ENCODE results near the gene SEPTIN2. TPM values are rescaled to one million over a fixed set of nuclear protein-coding genes. Genes with fewer than 3 reads are reported as not detected.
"Not testable (repeated sequence)": the region's sequence is repeated elsewhere in the genome, so short reads cannot be mapped to it uniquely, and the experiment has no call there.

Gene SEPTIN2
- total RNA-seq = 529 and 622 TPM in 2 replicates

DNA sequence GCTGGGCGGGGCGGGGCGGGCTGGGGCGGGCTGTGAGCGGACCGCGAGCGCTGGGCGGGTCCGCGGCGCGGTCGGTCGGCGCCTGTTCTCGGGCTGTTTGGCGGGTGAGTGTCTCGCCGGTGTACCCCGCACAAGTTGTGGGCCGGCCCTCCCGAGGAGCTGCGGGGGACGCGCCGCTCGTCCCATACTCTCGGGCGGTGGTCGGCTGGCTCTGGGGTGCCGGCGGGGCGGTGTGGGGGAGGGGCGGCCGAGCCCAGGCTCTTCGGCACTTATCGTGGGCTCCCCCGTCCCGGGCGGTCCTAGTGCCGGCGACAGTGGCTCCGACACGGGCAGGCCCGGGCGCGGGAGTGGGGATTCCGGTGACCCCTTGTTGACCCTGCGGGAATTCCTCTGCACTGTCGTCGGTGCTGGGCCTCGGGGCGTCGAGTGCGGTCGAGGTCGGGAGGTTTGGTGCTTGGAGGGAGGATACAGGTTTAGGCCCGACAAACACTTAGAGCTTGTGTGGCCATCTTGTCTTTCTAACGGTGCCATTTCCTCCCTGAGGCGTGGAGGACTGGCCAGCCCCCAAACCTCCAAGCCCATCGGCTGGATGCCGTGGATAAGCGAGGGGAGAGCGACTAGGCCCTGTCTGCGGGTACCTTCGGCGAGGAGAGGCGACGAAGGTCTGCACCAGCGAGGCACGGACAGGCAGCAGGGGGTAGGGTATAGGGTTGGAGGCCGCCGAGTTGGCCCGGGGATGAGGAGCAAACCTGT lies at the start of gene SEPTIN2:
SEPTIN2 (plus strand) TSS at position 47 of the 753 bp plus-strand sequence. CDS start 8,308 bp downstream, outside the sequence.
- DNase-seq = peak; percentile 68

DNA sequence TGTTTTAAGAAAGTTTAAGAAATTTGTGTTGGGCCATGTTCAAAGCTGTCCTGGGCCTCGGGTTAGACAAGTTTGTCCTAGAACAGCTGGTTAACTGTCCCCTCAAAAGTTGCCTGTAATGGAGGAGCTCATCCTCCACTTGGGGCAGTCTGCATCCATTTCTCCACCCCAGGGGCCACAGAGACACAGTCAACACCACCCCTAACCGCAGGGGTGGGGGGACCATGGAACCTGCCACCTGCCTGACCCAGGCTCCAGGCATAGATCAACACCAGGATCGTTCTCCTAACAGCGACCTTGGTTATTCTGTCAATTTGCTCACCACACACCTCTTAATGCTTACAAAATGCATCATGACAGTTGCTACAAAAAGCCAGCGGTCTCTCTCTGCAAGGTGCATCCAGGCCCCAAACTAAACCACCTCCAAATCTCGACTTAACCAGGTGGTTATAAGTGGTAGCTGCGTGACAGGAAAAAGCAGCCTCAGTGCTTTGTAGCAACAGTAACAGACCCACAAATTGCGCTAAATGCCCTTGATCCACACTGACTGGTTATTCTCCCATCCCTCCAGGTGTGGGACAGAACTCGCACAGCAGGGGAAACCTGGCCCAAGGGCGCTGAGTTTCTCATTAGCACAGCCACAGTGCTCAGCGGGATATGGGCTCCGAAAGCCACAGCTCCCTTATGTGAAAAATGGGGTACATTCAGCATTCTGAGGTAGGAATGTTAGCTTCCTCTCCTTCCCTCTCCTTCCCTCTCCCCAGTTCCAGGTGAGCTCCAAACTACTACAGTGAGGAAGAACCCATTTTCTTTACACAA lies 48.3 kb upstream of the SEPTIN2 start:
- no peak for DNase-seq

DNA sequence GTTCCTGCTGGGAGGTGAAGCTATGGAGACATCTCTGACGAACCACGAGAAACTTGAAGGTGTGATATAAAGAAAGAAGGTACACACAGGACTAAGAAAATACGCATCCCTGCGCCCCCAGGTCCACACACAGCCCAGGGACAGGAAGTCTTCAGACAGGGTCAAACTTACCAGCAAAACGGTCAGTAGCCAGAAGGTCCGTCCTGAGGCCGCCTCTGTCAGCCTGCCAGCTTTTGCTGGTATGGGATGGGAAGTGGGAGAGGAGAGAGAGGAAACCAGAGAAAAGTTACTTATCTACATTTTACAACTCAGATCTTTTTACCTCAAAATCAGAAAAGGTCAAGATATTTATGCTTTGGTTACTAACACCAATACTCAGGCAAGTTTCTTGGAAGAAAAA lies 47.4 kb upstream of the SEPTIN2 start:
- DNase-seq = peak; percentile 45

DNA sequence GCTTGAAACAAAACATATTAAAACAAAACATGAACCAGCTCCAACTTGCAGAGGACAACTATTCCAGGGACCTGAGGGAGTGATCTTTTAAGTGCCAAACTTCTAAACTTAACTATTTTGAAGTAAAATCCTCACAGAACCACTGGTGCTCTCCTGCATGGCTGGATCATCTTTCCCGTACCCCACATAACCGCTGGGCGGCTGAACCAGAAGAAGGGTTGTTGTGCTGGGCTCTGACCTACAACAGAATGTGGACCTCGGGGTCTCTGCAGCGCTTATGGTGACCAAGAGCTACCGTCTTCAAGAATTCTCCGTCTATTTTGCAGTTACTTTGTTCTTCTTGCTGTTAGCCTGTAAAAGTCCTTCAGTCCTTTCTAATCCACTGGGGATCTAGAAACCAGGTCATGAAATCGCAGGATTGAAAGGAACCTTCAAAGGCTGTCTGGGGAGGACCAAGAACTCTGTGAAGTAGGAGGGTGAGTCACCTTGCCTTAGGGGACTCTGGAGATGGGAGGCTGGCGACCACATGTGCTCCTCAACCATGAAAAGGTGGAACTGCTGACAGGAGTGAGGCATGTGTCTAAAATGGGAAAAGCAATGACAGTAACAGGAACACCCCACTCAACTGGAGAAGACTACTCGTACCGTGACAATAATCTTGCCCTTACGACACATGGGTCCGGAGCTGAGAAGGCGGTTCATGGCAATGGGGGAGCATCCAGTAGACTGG lies 46.8 kb upstream of the SEPTIN2 start:
- no peak for DNase-seq

DNA sequence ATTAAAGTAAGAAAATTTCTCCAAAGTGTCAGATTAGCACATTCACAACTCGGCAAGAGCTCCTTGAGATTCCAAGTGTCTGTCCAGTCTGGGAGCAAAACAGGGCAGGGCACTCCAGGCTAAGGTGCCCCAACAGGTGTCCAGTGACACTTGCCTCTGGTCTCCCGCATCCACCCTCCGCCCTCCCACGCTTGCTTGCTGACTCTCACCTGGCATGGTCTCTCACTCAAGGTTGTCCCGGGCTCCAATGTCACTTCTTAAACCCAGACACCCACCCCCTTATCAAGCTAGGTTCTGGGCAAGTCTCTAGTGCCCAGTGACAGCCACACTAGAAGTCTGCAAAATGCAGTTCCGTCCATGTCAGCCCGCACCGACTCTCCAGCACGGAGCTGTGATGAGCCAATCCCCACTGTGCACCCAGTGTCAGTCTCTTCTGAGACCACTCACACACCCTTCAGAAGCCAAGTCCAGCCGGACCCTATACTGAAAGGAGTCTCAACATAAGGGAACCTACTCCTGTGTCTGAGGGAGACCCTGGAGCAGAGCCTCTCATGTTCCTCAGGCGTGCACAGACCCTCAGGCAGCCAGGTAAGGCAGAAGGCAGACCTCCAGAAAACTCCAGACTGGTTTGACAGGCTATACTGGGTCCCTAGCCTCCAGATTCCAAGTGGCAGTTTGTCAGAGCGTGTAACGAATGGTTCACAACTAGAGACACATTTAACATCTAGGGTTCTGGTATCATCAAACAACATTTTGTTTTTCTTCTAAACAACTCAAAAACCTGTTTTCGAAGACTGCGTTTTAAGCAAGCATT lies 45.8 kb upstream of the SEPTIN2 start:
- no peak for DNase-seq

DNA sequence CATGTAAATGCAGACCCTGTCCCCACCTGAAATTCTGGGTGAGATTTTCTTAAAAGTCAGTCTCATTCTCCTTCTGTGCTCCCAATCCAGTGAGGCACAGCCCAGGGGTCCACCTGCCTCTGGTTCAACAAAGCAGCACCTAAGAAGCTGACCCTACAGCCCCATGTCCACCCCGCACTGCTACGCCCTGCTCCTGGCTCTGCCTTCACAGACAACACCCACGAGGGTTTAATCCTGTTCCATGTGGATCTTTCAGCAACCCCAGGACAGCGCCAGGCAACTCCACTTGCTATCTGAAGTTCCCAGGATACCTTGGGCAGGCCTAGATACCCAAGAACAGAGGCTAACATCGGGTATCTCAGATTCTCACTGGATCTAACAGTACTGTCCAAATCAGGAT lies 45.2 kb upstream of the SEPTIN2 start:
- no peak for DNase-seq

DNA sequence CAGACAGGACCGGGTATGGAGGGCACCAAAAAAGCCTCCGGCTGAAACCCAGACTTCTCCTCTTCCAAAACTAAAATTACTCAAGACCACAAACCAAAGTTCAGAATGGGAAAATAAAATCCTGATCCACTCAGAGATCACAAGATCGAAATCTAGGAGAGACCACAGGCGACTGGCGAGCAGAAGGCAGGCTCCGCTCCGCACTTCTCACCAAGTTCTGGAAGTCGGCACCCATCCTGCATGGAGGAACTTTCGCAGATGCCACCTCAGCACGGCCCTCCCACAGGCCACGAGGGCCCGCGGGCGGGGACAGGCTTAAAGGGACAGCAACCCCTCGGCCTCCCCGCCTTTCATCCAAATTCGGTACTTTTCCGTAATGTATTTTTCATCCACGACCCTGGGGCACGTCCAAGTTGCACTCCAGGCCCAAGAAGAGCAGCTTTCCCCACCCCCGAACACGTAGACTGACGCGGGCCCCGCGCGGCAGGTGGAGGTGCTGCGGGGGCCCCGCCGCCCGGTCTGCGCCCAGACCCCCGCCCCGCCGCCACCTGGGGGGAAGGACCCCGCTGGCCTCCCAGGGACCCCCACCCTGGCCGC lies 43.9 kb upstream of the SEPTIN2 start:
- DNase-seq = peak; percentile 87

DNA sequence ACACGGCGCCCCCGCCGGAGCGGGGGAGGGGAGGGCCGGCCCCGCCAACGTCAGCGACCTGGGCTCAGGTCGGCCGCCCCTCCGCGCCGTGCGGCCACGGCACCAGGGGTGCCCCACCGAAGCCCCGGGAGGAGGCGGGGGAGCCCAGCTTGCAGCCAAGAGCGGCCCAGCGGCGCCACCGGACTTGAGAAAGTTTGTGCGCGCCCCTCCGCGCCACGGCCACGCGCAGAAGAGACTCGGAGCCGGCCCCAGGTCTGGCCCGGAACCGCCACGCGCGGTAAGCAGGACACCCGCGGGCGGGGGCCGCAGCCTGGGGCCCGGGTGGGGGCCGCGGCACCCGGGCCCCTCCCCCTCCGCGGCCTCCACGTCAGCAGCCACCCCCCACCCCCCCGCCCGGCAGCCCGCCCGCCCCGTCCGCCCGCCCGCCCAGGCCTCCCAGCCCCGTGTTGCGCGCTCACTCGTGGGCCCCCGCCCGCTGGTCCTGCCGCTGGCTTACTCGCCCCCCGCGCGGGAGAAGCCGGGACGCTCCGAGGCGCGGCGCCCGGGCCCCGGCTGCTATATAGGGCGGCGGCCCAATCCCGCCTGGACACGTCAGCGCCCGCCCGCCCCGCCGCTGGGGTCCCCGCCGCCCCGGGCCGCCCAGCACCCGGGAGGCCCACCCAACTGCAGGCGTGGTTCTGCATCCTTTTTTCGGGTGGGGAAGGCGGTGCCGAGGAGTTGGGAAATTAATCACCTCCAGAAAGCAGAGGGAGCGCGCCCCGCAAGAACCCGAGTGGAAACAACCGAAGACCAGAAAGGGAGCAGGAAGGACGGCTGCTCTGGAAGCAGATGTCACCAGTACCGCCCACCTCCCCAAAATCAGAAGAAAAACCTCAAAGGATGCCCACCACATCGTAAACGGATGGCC lies 43.2 kb upstream of the SEPTIN2 start:
- peak; percentile 64 for DNase-seq

DNA sequence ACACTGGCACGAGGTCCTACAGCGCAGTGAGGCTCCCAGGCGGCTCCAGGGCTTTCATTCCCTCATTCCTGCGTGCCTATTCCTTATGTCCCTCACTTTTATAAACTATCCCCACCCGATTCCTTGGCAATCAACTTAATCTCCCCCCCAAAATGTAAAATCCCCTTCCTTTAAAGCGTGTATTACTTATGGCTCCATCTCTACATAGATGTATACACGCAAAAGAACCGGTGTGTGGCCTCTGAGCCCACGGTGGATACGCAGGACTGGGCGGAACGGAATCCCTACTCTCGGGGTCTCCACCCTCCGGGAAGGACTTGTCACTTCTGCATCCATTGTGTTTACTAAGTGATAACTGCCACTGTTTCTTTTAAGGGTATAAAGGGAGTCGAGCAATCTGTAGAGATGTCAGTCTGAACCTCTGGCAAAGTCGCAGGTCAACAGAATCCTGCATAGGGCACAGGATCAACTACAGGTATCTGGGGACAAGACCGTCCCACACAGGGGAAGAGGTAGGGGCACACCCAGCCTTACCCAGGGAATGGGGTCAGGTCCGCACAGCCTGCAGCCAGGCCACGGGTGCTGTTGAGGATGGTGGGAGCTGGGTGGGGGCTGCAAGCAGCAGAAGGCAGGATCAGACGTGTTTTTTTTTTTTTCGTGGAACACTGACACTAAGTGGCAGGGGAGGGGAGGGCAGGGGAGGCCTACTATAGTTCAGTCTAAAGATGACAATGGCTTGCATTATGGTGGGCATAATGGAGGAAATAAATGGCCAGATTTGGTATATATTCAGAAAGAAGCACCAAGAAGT lies 42.3 kb upstream of the SEPTIN2 start:
- DNase-seq = peak; percentile 28

DNA sequence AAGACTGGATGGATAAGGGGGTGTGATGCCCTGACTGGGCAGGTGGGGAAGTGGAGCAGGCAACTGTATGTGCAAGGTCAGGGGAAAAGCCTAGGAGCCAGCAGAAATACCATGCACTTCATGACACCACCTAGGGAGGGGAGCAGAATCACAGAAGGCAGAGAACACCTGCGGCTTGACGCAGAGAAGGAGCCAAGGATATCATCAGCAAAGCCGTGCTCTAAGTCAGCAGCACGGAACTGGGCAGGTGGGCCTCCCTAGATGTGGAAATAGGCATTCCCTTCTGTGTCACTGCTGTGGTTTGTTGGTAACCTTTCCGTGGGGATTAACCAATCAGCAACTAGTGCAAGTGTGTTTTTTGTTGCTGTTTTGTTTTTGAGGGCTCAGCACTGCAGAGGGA lies 41.6 kb upstream of the SEPTIN2 start:
- no peak for DNase-seq

DNA sequence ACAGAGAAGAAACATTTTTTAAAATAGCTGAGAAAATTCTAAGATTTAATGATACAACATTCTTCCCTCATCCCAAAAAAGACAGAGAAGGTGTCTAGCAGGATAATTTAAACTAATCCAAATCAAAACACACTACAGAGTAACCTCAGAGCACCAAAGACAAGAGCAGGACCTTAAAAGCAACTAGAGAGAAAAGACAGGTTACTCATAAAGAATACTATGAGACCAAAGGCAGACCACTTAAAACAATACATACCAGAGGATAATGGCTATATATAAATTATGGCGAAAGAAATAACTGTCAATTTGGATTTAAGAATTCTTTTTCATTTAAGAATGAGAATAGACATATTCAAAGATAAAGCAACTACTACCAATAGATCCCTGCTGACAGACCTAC lies 40.2 kb upstream of the SEPTIN2 start:
- DNase-seq = no peak

DNA sequence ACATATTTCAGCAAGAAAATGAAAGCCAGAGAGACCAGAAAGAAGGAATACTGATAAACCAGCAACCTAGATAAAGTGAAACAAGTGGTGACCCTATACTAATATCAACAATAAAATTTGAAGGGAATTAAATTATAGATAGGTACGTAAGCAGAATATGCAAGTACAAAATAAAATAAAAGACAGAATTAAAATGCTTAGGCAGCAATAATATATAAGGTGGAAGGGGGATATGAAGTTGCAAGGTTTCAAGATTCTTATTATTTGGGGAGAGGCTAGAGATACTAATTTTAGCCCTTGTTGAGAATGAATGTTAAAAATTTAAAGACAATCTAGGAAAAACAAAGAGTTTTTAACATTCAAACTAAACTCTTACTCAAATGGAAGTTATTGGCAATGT lies 39.8 kb upstream of the SEPTIN2 start:
- DNase-seq = no peak

DNA sequence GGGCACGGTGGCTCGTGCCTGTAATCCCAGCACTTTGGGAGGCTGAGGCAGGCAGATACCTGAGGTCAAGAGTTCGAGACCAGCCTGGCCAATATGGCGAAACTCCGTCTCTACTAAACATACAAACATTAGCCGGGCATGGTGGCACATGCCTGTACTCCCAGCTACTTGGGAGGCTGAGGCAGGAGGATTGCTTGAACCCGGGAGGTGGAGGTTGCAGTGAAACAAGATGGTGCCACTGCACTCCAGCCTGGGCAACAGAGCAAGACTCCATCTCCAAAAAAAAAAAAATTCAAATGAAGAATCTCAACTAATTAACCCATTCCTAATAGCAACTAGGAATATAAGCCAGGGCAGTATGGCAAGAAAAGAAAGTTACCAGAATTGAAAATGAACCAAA lies 37.4 kb upstream of the SEPTIN2 start:
- not testable (repeated sequence) for DNase-seq

DNA sequence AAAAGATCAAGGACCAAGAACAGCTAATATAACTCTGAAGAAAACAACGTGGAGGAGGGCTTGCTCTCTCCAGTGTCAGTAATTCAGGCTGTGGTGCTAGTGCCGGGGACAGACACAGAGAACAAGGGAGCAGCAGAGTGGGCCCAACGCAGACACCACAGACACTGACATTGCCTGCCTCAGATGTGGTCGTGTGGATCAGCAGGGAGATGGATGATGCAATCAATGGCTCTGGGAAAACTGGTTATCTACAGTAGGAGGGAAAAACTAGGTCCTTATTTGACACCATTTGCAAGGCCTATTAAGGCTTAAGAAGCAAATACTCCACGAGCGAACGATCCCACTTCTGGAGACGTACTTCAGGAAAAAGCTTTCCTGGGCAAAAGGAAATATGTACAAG lies 36.3 kb upstream of the SEPTIN2 start:
- no peak for DNase-seq

DNA sequence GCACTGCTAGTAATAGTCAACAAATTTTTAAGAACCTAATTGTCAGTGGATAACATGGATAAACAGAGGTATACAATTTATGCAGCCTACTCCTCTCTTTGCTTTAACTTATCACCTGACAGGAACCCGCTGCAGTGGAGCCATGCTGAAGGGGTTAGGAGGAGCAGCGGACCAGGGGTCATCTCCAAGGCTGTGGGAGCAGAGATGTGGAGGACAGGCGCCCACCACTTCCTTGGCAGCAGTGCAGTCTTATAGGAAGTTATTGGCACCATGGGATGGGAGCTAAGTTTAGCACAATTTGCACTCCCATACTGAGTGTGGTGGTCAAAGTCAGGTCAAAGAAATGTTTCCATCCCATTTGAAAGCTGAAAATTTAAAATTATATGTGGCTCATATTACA lies 35.9 kb upstream of the SEPTIN2 start:
- DNase-seq = no peak

DNA sequence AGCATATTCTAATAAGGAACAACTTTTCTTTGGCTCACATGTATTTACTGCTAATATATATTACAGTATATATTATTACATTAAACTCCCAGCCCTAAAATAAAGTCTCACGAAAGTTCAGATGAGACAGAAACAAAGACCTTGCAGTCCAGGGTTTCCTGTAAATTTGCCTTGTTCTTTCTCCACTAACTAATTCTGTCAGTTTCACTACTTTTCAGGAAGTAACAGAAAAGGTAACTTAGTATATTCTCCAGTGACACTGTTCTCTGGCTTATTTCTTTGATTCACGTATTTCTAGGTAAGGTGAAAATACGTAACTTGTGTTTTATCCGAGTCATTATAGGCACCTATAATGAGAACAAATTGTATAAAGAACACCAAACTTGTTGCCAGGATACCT lies 35.4 kb upstream of the SEPTIN2 start:
- no peak for DNase-seq

DNA sequence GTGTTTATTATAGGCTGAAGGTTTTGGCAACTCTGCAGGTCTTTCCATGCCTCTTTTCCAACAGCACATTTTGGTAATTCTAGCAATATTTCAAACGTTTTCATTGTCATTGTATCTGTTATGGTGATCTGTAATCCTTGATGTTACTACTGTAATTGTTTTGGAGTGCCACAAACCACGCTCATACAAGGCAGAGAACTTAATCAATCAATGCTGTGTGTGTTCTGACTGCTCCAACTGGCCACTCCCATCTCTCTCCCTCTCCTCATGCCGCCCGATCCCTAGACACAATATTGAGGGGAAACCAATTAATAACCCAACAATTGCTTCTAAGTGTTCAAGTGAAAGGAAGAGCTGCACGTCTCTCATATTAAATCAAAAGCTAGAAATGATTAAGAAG lies 33.2 kb upstream of the SEPTIN2 start:
- no peak for DNase-seq

DNA sequence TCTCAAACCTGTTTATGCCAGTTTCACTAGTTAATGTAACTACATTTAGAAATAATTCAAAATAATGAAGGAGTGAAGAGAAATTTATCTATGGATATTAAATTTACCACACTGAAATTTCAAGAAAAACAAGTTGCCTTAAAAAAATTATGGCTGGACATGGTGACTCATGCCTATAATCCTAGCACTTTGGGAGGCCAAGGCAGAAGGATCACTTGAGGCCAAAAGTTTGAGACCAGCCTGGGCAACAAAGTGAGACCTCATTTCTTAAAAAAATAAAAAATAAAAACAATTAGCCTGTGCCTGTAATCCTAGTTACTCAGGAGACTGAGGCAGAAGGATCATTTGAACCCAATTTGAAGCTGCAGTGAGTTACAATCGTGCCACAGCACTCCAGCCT lies 30.1 kb upstream of the SEPTIN2 start:
- no peak for DNase-seq

DNA sequence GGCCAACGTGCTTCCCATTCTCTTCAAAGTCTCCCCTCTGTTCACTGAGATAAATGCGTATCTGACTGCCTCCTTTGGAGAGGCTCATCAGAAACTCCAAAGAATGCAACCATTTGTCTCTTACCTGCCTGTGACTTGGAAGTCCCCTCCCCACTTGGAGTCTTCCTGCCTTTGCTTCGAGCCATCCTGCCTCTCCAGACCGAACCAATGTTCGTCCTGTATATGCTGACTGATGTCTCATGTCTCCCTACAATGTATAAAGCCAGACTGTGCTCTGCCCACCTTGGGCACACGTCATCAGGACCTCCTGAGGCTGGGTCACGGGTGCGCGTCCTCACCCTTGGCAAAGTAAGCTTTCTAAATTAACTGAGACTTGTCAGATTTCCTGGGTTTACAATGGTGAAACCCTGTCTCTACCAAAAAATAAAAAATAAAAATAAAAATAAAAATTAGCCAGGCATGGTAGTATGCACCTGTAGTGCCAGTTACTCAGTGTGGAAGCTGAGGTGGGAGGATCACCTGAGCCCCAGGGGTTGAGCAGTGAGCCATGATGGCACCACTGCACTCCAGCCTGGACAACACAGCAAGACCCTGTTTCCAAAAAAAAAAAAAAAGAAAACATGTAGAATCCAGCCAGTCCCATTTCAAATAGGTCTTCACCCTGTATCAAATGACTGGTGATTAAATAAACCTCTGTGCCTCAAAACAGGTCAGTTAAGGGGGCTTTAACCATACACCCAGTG lies 29.2 kb upstream of the SEPTIN2 start:
- DNase-seq = peak; percentile 34
